Activated naive CD4-positive, alpha-beta T cell treated with anti-CD3 and anti-CD28 coated beads, Interleukin-2, amount 50 U/mL, for 72 hours (primary cell): ENCODE measurements around the gene FAM219B. TPM values are rescaled to one million over a fixed set of nuclear protein-coding genes. Genes with fewer than 3 reads are reported as not detected.
A peak's percentile ranks its signal among the peaks of the same experiment; 100 is the strongest.
"Not testable (repeated sequence)": the region's sequence is repeated elsewhere in the genome, so short reads cannot be mapped to it uniquely, and the experiment has no call there.

Experiments used
- ATAC-seq, 2 donors: fragments of 150-1000 bp; cut with Tn5 transposase; 2 replicates each; pipeline ENCODE4 v1.10.0; 2021; ENCODE audit warnings: mild to moderate bottlenecking in 2 of 2, moderate library complexity in 2 of 2
- DNase-seq, 2 donors: peaks; one replicate each; pipeline ENCODE4 v3.0.0; 2021 to 2022; ENCODE audit warnings: low spot score in 2 of 2
- H3K27ac Mint-ChIP-seq, 2 donors: one replicate each; pipeline ENCODE4 v1.8.0; 2022; ENCODE audit warnings: mild to moderate bottlenecking in 2 of 2, mixed read lengths in 2 of 2
- H3K36me3 Mint-ChIP-seq, 2 donors: one replicate each; pipeline ENCODE4 v1.8.0; 2022; ENCODE audit warnings: mixed read lengths in 2 of 2
- H3K9me3 Mint-ChIP-seq, 2 donors: one replicate each; pipeline ENCODE4 v1.8.0; 2022; ENCODE audit warnings: mixed read lengths in 2 of 2
- total RNA-seq, 2 donors: library from RNA; stranded (reverse); gene quantifications; one replicate each; pipeline ENCODE4 v1.2.3, GENCODE V29; 2022

Gene FAM219B
- total RNA-seq, 2 donors from 2014 or later, result 61.7 to 66.2 TPM

GRCh38 chr15:74889883-74890664 is 16.6 kb downstream of the FAM219B start, which contains the start of gene MPI:
Gene MPI (plus strand): TSS chr15:74890042. CDS start chr15:74890074, 32 bp downstream.
- Mint-ChIP-seq H3K9me3 (no peaks in the 10 kb centered on the region), H3K36me3 (peaks cover 6 to 41% of the 10 kb centered on the region in 2 donors), H3K27ac (peak within 1 kb of the TSS; percentile 87 to 92)
- ATAC-seq (peak; percentile 94 to 99), DNase-seq (peak; percentile 87 to 89)

GRCh38 chr15:74889390-74889882 is 17.2 kb downstream of the FAM219B start:
- H3K27ac Mint-ChIP-seq, result peak overlapping the region; percentile 87 to 92
- H3K9me3 Mint-ChIP-seq, result no peaks in the 10 kb centered on the region
- peaks cover 6 to 41% of the 10 kb centered on the region in 2 donors for H3K36me3 Mint-ChIP-seq
- no peak for DNase-seq
- ATAC-seq, result peak; percentile 36 to 54

GRCh38 chr15:74888716-74889115 is 17.9 kb downstream of the FAM219B start:
- DNase-seq (no peak), ATAC-seq (no peak)
- peak overlapping the region in 1 of 2 donors; percentile 87 for H3K27ac Mint-ChIP-seq
- no peaks in the 10 kb centered on the region for H3K9me3 Mint-ChIP-seq
- peaks cover 4 to 38% of the 10 kb centered on the region in 2 donors for H3K36me3 Mint-ChIP-seq

GRCh38 chr15:74887537-74888193 is 19.0 kb downstream of the FAM219B start:
- not testable (repeated sequence) for ATAC-seq, H3K9me3 Mint-ChIP-seq, H3K27ac Mint-ChIP-seq, DNase-seq
- H3K36me3 Mint-ChIP-seq, result peaks cover 0 to 27% of the 10 kb centered on the region in 2 donors

- H3K36me3 Mint-ChIP-seq, result peaks cover 0 to 9% of the 10 kb centered on the region in 2 donors
These were observed 21.2 kb downstream of the FAM219B start for GRCh38 chr15:74885461-74885860.

GRCh38 chr15:74884428-74885223 is 22.0 kb downstream of the FAM219B start:
- no peak for DNase-seq
- Mint-ChIP-seq H3K36me3 (peaks cover 0 to under 1% of the 10 kb centered on the region in 2 donors), H3K9me3 (peaks cover 0 to 5% of the 10 kb centered on the region in 2 donors), H3K27ac (no peak overlapping the region)
- no peak for ATAC-seq

More at GRCh38 chr15:74885461-74885860, 21.2 kb downstream of the FAM219B start:
- peaks cover 0 to 5% of the 10 kb centered on the region in 2 donors for H3K9me3 Mint-ChIP-seq
- no peak for DNase-seq
- no peak overlapping the region for H3K27ac Mint-ChIP-seq
- no peak for ATAC-seq

GRCh38 chr15:74882528-74882927 is 24.1 kb downstream of the FAM219B start:
- peak overlapping the region in 1 of 2 donors; percentile 22 for H3K27ac Mint-ChIP-seq
- DNase-seq (no peak), ATAC-seq (no peak)
- H3K9me3 Mint-ChIP-seq, result peaks cover 0 to 5% of the 10 kb centered on the region in 2 donors
- H3K36me3 Mint-ChIP-seq, result no peaks in the 10 kb centered on the region

- peaks cover 0 to 5% of the 10 kb centered on the region in 2 donors for H3K9me3 Mint-ChIP-seq
- ATAC-seq, result no peak
- no peak overlapping the region for H3K27ac Mint-ChIP-seq
- H3K36me3 Mint-ChIP-seq, result no peaks in the 10 kb centered on the region
- no peak for DNase-seq
These were observed 28.4 kb downstream of the FAM219B start for GRCh38 chr15:74878273-74878672.

- Mint-ChIP-seq H3K36me3 (peaks cover 15 to 16% of the 10 kb centered on the region in 2 donors), H3K27ac (peak overlapping the region; percentile 84 to 96), H3K9me3 (no peaks in the 10 kb centered on the region)
- DNase-seq, result no peak
- no peak for ATAC-seq
These were observed 32.8 kb downstream of the FAM219B start for GRCh38 chr15:74873756-74874424.

GRCh38 chr15:74873036-74873755 is 33.5 kb downstream of the FAM219B start, which contains the start of gene SCAMP2:
Gene SCAMP2 (minus strand): TSS chr15:74873365. CDS start chr15:74873255, 110 bp downstream.
- DNase-seq, result peak; percentile 89 to 91
- Mint-ChIP-seq H3K36me3 (peaks cover 16 to 18% of the 10 kb centered on the region in 2 donors), H3K9me3 (no peaks in the 10 kb centered on the region), H3K27ac (peak within 1 kb of the TSS; percentile 96 to 98)
- ATAC-seq, result peak; percentile 86 to 90

GRCh38 chr15:74872702-74873035 is 34.0 kb downstream of the FAM219B start:
- H3K27ac Mint-ChIP-seq, result peak overlapping the region; percentile 96 to 98
- H3K9me3 Mint-ChIP-seq, result no peaks in the 10 kb centered on the region
- H3K36me3 Mint-ChIP-seq, result peaks cover 20 to 23% of the 10 kb centered on the region in 2 donors
- ATAC-seq (no peak), DNase-seq (no peak)

- Mint-ChIP-seq H3K9me3 (no peaks in the 10 kb centered on the region), H3K27ac (peak overlapping the region; percentile 88 to 89), H3K36me3 (peaks cover 20 to 32% of the 10 kb centered on the region in 2 donors)
- DNase-seq (no peak), ATAC-seq (no peak)
These were observed 36.0 kb downstream of the FAM219B start for GRCh38 chr15:74870436-74871215.

GRCh38 chr15:74869726-74870407 is 36.8 kb downstream of the FAM219B start:
- peak; percentile 53 to 73 for ATAC-seq
- peaks cover 20 to 32% of the 10 kb centered on the region in 2 donors for H3K36me3 Mint-ChIP-seq

GRCh38 chr15:74869372-74869725 is 37.3 kb downstream of the FAM219B start:
- Mint-ChIP-seq H3K9me3 (no peaks in the 10 kb centered on the region), H3K36me3 (peaks cover 20 to 32% of the 10 kb centered on the region in 2 donors), H3K27ac (peak overlapping the region; percentile 88 to 89)
- ATAC-seq (peak in 1 of 2 donors; percentile 2), DNase-seq (no peak)

More at GRCh38 chr15:74869726-74870407, 36.8 kb downstream of the FAM219B start:
- Mint-ChIP-seq H3K9me3 (no peaks in the 10 kb centered on the region), H3K27ac (peak overlapping the region; percentile 88 to 89)
- peak in 1 of 2 donors; percentile 59 for DNase-seq
